GM08714 (cell line): ENCODE results near the gene S1PR5.

ENCODE experiments used
- H3K4me3 ChIP-seq: fragments of 200-500 bp; sonication (Bioruptor generic); 2 replicates; pipeline ENCODE4 v1.5.1; 2014; ENCODE audit warnings: mild to moderate bottlenecking, low read length, inconsistent platforms
- ZNF274 ChIP-seq: IDR thresholded peaks from 2 replicates; pipeline ENCODE4 v1.6.1; 2012; ENCODE audit warnings: mild to moderate bottlenecking, low read depth, low read length

Gene S1PR5

GRCh38 chr19:10486551-10486950 is 30.7 kb downstream of the S1PR5 start:
- TF ChIP-seq ZNF274 = no peak
- H3K4me3 ChIP-seq = no peak overlapping the region

- peak overlapping the region; percentile 3; the same call in 1 of the 2 replicates for H3K4me3 ChIP-seq
- no peak for TF ChIP-seq ZNF274
Measured at GRCh38 chr19:10478903-10479384, 38.3 kb downstream of the S1PR5 start.

GRCh38 chr19:10478476-10478875 is 38.8 kb downstream of the S1PR5 start:
- TF ChIP-seq ZNF274 = no peak
- no peak overlapping the region for H3K4me3 ChIP-seq

GRCh38 chr19:10474962-10475451 is 42.2 kb downstream of the S1PR5 start:
- TF ChIP-seq ZNF274 = no peak
- no peak overlapping the region for H3K4me3 ChIP-seq

- TF ChIP-seq ZNF274 = no peak
Measured at GRCh38 chr19:10473192-10473591, 44.1 kb downstream of the S1PR5 start.

GRCh38 chr19:10471909-10472308 is 45.3 kb downstream of the S1PR5 start:
- TF ChIP-seq ZNF274 = no peak
- no peak overlapping the region for H3K4me3 ChIP-seq

More at GRCh38 chr19:10473192-10473591, 44.1 kb downstream of the S1PR5 start:
- H3K4me3 ChIP-seq = no peak overlapping the region

GRCh38 chr19:10468133-10468532 is 49.1 kb downstream of the S1PR5 start:
- H3K4me3 ChIP-seq = no peak overlapping the region
- TF ChIP-seq ZNF274 = no peak

- H3K4me3 ChIP-seq = no peak overlapping the region
- TF ChIP-seq ZNF274 = no peak
Measured at GRCh38 chr19:10467104-10467706, 50.0 kb downstream of the S1PR5 start.

GRCh38 chr19:10464456-10464855 is 52.8 kb downstream of the S1PR5 start:
- TF ChIP-seq ZNF274 = no peak
- H3K4me3 ChIP-seq = no peak overlapping the region
